Breast epithelium (tissue), 3 donors: Measurements from ENCODE around the gene AAMDC.

ENCODE experiments used
- POLR2A ChIP-seq: fragments of 450-650 bp; IDR thresholded peaks from one replicate; pipeline ENCODE4 v1.6.1; 2016; ENCODE audit warnings: antibody characterized with exemption, mild to moderate bottlenecking, moderate library complexity
- POLR2AphosphoS5 ChIP-seq, 3 donors: sonication (generic); formaldehyde crosslinking; IDR thresholded peaks; one replicate each; pipeline ENCODE4 v1.6.1; 2017; ENCODE audit warnings: antibody characterized with exemption in 3 of 3
- TF ChIP-seq, protein P1 (sequence below), 3 donors: fragments of 450-650 bp; IDR thresholded peaks; one replicate each; pipeline ENCODE4 v1.5.1; 2016 to 2017; ENCODE audit warnings: antibody characterized with exemption in 3 of 3, mild to moderate bottlenecking in 3 of 3, moderate library complexity in 3 of 3

DNA sequence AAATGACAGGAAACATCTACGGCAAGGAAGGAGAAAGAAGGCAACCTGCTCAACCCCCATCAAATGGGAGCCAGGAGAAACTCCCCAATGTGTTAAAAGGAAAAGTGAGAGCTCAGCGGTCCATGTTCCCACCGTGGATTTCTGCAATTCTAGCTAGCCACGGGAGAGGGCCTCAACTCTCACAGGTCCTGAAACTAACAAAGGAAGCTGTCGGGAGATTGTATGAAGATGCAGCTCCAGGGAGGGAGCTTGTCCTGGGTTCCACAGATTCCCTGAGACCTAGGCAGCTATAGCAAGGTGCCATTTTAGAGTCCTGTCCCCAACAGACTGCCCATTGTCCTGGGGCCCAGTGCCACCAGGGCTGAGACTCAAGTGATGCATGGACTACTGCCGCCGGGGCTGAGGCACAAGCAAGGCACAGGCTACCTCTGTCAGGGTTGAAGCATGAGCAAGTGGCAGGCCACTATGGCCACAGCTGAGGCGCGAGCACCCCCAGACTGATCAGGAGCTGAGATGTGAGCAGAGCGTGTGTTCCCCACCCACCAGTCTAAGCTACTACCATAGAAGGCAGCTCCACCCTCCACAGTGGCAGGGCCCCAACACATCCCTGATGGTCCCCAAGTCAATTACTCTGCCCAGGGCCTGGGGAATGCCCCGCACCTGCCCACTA, 31.7 kb upstream of the AAMDC start:
- TF ChIP-seq, protein P1, sequence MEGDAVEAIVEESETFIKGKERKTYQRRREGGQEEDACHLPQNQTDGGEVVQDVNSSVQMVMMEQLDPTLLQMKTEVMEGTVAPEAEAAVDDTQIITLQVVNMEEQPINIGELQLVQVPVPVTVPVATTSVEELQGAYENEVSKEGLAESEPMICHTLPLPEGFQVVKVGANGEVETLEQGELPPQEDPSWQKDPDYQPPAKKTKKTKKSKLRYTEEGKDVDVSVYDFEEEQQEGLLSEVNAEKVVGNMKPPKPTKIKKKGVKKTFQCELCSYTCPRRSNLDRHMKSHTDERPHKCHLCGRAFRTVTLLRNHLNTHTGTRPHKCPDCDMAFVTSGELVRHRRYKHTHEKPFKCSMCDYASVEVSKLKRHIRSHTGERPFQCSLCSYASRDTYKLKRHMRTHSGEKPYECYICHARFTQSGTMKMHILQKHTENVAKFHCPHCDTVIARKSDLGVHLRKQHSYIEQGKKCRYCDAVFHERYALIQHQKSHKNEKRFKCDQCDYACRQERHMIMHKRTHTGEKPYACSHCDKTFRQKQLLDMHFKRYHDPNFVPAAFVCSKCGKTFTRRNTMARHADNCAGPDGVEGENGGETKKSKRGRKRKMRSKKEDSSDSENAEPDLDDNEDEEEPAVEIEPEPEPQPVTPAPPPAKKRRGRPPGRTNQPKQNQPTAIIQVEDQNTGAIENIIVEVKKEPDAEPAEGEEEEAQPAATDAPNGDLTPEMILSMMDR (IDR thresholded peaks at IDR 0.05): no peak
- TF ChIP-seq POLR2A (no peak), POLR2AphosphoS5 (IDR thresholded peaks at IDR 0.05) (no peak)
